PC-9 (cell line): ENCODE data around the gene DTNBP1.

Experiments used
- CTCF ChIP-seq: fragments of 200-600 bp; sonication (generic); conservative IDR thresholded peaks from 2 replicates; pipeline ENCODE4 v1.6.1; 2017; ENCODE audit warnings: mixed run types, antibody characterized with exemption, mild to moderate bottlenecking, moderate library complexity
- EZH2 ChIP-seq: fragments of 200-600 bp; sonication (generic); IDR thresholded peaks from 2 replicates; pipeline ENCODE4 v1.8.0; 2017; ENCODE audit warnings: antibody characterized with exemption, low read depth

- TF ChIP-seq CTCF (no peak), EZH2 (no peak)
These were observed 105.7 kb downstream of the DTNBP1 start for GRCh38 chr6:15557174-15557573.
